GM19099 (cell line): ENCODE results near the gene UCHL3.

Experiments used
- POLR2A ChIP-seq: IDR thresholded peaks from 3 replicates; pipeline ENCODE4 v1.6.1; 2011; ENCODE audit warnings: low read depth; ENCODE audit not compliant: insufficient read length; ENCODE audit errors: extremely low read depth

UCHL3 gene

GRCh38 chr13:75537401-75538365 lies 11.9 kb upstream of the UCHL3 start, which contains the start of gene COMMD6:
Gene COMMD6 (minus strand): TSS chr13:75537841. CDS start chr13:75537805, 36 bp downstream.
- peak; percentile 93 for TF ChIP-seq POLR2A

- TF ChIP-seq POLR2A, result no peak
Observed at GRCh38 chr13:75541287-75541686, 8.3 kb upstream of the UCHL3 start.

GRCh38 chr13:75541961-75542360 lies 7.6 kb upstream of the UCHL3 start:
- no peak for TF ChIP-seq POLR2A

GRCh38 chr13:75544681-75545330 lies 4.8 kb upstream of the UCHL3 start:
- TF ChIP-seq POLR2A, result no peak

- TF ChIP-seq POLR2A, result no peak
Observed at GRCh38 chr13:75547917-75548316, 1.7 kb upstream of the UCHL3 start.

GRCh38 chr13:75550159-75550567 lies 572 bp downstream of the UCHL3 start:
- TF ChIP-seq POLR2A, result no peak

- no peak for TF ChIP-seq POLR2A
Observed at GRCh38 chr13:75554464-75554863, 4.9 kb downstream of the UCHL3 start.

- TF ChIP-seq POLR2A, result no peak
Observed at GRCh38 chr13:75554981-75555380, 5.4 kb downstream of the UCHL3 start.

- TF ChIP-seq POLR2A, result no peak
Observed at GRCh38 chr13:75555836-75556235, 6.2 kb downstream of the UCHL3 start.

- no peak for TF ChIP-seq POLR2A
Observed at GRCh38 chr13:75556961-75557360, 7.4 kb downstream of the UCHL3 start.

- no peak for TF ChIP-seq POLR2A
Observed at GRCh38 chr13:75558145-75558840, 8.7 kb downstream of the UCHL3 start.

GRCh38 chr13:75566658-75567057 lies 17.1 kb downstream of the UCHL3 start:
- no peak for TF ChIP-seq POLR2A

GRCh38 chr13:75569576-75569975 lies 20.0 kb downstream of the UCHL3 start:
- no peak for TF ChIP-seq POLR2A

GRCh38 chr13:75579529-75579928 lies 29.9 kb downstream of the UCHL3 start:
- no peak for TF ChIP-seq POLR2A
